HG02981 (cell line): ENCODE results near the gene SYTL3.

Source experiments
- ATAC-seq: cut with Tn5 transposase; IDR thresholded peaks from one replicate; pipeline ENCODE4 v1.9.1; 2021; ENCODE audit warnings: mild to moderate bottlenecking, moderate library complexity; ENCODE audit not compliant: unreplicated experiment

Gene SYTL3

DNA sequence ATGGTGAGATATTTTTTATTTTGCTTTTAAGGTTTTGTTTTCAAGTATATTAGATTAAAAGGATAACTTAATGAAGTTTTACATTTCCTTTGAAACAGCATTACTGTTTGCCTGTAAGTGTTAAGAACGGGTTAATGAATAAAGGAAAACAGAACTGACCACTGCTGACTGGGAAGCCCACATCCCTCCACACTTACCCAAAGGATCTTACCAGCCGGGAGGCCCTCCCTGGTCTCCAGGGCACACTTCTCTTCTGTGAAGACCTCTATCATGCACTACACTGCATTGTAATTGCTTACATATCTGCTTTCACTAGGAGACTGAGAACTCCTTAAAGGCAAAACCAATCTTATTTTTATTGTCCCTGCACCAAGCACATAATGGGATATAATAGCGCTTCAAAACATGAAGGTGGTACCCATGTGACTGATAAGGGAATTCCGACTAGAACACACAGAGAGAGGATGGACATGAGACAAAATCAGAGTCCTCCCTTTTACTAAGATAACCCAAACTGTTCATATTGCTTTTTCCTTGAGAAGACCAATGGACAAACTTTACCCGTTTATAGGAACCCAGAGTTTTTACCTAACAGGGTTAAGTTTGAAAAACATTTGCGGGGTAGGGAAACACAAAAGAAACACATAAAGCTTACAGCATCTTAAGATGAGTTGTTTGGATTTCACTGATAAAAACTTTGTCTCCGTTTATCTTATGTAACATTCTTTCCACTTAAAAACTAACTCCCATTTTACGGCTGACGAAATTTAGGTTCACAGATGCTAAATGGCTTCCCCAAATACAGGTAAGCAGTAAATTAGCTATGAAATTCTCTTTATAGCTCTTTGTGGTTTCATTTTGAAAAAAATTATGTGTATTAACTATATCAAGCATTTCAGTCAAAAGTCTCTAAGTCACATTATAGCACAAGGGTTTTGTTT lies 160.6 kb downstream of the SYTL3 start:
- no peak for ATAC-seq

DNA sequence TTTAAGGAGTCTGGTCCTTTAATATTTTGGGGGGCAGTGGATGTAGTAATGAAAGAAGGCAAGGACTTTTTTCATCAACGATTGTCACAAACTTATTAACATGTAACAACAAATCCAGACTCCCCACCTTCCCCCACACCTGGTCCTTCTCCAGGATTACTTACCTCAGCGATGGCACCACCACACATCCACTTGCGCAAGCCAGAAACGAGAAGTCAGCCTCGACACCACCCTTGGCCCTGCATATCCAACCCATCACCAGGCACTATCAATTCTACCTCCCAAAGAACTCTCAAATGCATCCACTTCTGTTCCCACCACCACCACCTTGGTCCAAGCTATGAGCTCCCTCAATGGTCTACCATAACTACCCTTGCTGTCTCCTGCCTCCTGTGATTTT lies 162.8 kb downstream of the SYTL3 start:
- ATAC-seq, result no peak

DNA sequence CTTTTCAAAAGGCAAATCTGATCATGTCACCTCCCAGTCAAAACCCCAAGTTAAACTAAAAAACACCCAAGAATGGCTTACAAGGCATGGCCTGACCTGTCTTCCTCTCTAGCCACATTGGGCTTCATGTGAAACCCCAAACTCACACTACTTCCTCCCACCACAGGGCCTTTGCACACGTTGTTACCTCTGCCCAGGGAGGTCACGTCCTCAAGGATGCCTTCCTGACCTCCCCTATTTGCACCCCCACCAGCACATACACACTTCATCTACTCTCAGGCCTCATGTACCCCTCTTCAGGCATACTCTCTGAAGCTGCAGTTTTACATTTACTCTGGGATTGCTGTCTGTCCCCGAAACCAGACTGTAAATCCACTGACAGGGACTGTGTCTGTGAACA lies 163.2 kb downstream of the SYTL3 start:
- ATAC-seq, result no peak
